Chondrocyte (in vitro differentiated cells): ENCODE measurements around the gene INTS7. TPM values are rescaled to one million over a fixed set of nuclear protein-coding genes. Genes with fewer than 3 reads are reported as not detected.
A peak's percentile ranks its signal among the peaks of the same experiment; 100 is the strongest.
"Not testable (repeated sequence)": the region's sequence is repeated elsewhere in the genome, so short reads cannot be mapped to it uniquely, and the experiment has no call there.

Source experiments
- DNase-seq: peaks from one replicate; pipeline ENCODE4 v3.0.0; 2021; ENCODE audit warnings: mixed read lengths, low spot score
- H3K27ac Mint-ChIP-seq: one replicate; pipeline ENCODE4 v1.8.0; 2021; ENCODE audit warnings: mild to moderate bottlenecking, moderate library complexity, mixed read lengths; ENCODE audit not compliant: unreplicated experiment
- H3K27me3 Mint-ChIP-seq: 2 replicates; pipeline ENCODE4 v1.8.0; 2021; ENCODE audit warnings: low read depth, mixed read lengths
- H3K36me3 Mint-ChIP-seq: 2 replicates; pipeline ENCODE4 v1.8.0; 2021; ENCODE audit warnings: low read depth, mixed read lengths
- H3K4me1 Mint-ChIP-seq: 2 replicates; pipeline ENCODE4 v1.8.0; 2021; ENCODE audit warnings: low read depth, mild to moderate bottlenecking, mixed read lengths
- H3K4me3 Mint-ChIP-seq: one replicate; pipeline ENCODE4 v1.8.0; 2021; ENCODE audit warnings: mild to moderate bottlenecking, moderate library complexity, mixed read lengths; ENCODE audit not compliant: unreplicated experiment
- H3K9me3 Mint-ChIP-seq: 2 replicates; pipeline ENCODE4 v1.8.0; 2021; ENCODE audit warnings: low read depth, mixed read lengths
- total RNA-seq: library from RNA; stranded (reverse); gene quantifications from 3 replicates; pipeline ENCODE4 v1.2.1, GENCODE V29; 2021
- TF ChIP-seq, protein P1 (sequence below): fragments of 200-600 bp; sonication (generic); IDR thresholded peaks from 2 replicates; pipeline ENCODE4 v1.5.0; 2021; ENCODE audit warnings: antibody characterized with exemption, mild to moderate bottlenecking, moderate library complexity

The INTS7 gene
- total RNA-seq, 1 donor from 2014 or later, result 18.6 TPM

DNA sequence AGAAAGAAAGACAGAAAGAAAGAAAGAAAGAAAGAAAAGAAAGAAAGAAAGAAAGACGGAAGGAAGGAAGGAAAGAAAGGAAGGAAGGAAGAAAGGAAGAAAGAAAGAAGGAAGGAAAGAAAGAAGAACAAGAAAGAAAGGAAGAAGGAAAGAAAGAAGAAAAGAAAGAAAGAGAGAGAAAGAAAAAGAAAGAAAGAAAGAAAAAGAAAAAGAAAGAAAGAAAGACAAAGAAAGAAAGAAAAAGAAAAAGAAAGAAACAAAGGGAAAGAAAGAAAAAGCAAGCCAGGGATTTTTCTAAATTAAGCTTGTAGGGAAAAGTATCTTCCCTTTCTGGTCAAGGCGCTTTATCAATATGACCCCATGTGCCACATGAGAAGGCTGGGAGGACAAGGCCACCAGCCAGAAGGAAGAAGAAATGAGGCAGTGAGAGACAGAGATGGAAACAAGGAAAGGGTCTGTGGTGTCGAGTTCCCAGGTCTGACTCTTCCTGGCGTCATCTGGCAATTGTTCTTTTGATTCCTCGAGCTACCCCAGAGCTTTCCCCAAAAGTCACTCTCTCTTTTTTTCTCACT lies 116.4 kb downstream of the INTS7 start:
- TF ChIP-seq, protein P1, sequence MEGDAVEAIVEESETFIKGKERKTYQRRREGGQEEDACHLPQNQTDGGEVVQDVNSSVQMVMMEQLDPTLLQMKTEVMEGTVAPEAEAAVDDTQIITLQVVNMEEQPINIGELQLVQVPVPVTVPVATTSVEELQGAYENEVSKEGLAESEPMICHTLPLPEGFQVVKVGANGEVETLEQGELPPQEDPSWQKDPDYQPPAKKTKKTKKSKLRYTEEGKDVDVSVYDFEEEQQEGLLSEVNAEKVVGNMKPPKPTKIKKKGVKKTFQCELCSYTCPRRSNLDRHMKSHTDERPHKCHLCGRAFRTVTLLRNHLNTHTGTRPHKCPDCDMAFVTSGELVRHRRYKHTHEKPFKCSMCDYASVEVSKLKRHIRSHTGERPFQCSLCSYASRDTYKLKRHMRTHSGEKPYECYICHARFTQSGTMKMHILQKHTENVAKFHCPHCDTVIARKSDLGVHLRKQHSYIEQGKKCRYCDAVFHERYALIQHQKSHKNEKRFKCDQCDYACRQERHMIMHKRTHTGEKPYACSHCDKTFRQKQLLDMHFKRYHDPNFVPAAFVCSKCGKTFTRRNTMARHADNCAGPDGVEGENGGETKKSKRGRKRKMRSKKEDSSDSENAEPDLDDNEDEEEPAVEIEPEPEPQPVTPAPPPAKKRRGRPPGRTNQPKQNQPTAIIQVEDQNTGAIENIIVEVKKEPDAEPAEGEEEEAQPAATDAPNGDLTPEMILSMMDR, result no peak
- H3K4me3 Mint-ChIP-seq, result no peak overlapping the region
- peaks cover 34% of the 10 kb centered on the region for H3K4me1 Mint-ChIP-seq
- H3K36me3 Mint-ChIP-seq, result no peaks in the 10 kb centered on the region
- DNase-seq, result no peak
- H3K9me3 Mint-ChIP-seq, result no peaks in the 10 kb centered on the region
- peak overlapping the region; percentile 92 for H3K27ac Mint-ChIP-seq
- no peaks in the 10 kb centered on the region for H3K27me3 Mint-ChIP-seq

DNA sequence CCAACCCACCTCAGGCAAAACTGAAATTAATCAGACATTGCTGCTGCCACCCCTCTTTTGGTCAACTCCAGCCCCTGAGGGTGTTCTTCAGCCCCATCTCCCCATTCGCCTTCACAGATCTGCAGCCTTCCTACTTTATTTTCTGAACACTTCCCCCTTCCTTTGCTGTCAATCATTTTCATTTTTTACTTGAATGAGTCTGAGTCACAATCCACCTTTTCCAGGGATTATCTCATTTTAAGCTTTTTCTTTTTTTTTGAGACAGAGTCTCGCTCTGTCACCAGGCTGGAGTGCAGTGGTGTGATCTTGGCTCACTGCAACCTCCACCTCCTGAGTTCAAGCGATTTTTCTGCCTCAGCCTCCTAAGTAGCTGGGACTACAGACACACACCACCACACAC lies 118.9 kb downstream of the INTS7 start:
- peaks cover 38% of the 10 kb centered on the region for H3K4me1 Mint-ChIP-seq
- not testable (repeated sequence) for H3K27ac Mint-ChIP-seq, H3K36me3 Mint-ChIP-seq, H3K27me3 Mint-ChIP-seq, DNase-seq, H3K4me3 Mint-ChIP-seq, H3K9me3 Mint-ChIP-seq

DNA sequence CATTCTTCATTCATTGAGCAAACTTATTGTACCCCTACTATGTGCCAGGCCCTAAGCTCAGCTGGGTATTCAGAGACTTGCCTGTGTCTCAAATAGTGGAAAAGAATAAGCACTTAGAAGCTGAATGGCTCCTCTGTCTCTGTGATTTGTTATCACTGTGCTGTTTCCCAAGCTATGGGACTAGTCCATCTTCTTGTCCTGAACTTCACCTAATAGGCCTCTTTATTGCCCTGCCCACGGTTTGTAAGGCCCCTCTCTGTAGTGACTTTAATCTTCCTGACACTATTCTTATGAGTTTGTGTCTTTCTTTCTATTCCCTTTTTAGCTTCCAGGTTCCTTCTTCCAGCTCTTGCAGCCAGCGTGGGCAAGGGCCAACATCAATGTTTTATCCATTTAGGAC lies 119.4 kb downstream of the INTS7 start:
- no peaks in the 10 kb centered on the region for H3K36me3 Mint-ChIP-seq

DNA sequence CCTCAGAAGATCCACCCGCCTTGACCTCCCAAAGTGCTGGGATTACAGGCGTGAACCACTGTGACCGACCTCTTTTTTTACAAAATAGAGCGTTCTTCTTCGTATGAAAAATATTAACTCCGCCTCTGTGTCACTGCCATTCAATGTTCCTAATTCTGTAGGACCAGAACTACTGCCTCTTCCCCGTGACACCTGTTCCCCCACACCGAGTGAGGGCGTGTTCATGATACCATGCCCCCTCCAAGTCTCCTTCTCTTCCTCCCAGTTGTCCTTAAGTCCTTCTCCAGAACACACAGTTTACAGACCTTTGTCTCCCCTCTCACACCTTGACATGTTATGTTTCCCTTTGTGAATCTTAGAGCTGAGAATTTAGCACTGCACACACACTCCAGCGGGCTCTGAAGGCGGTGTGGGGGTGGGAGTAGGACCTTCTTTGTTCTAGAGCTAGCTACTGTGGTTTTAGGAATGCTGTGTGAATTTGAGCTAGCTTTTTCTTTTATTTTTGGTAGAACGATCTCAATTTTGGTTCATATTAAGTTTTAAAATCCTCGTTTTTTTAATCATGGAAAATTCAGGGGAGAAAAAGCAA lies 122.4 kb downstream of the INTS7 start:
- no peak for DNase-seq
- Mint-ChIP-seq H3K27ac (no peak overlapping the region), H3K4me1 (peaks cover 12% of the 10 kb centered on the region), H3K36me3 (no peaks in the 10 kb centered on the region), H3K9me3 (no peaks in the 10 kb centered on the region), H3K4me3 (no peak overlapping the region), H3K27me3 (peaks cover 6% of the 10 kb centered on the region)
- TF ChIP-seq, protein P1, result no peak

More for the DNA sequence above, 119.4 kb downstream of the INTS7 start:
- H3K9me3 Mint-ChIP-seq, result no peaks in the 10 kb centered on the region
- TF ChIP-seq, protein P1, result no peak
- H3K27me3 Mint-ChIP-seq, result no peaks in the 10 kb centered on the region
- H3K4me3 Mint-ChIP-seq, result no peak overlapping the region
- H3K4me1 Mint-ChIP-seq, result peaks cover 38% of the 10 kb centered on the region
- no peak overlapping the region for H3K27ac Mint-ChIP-seq
- no peak for DNase-seq

DNA sequence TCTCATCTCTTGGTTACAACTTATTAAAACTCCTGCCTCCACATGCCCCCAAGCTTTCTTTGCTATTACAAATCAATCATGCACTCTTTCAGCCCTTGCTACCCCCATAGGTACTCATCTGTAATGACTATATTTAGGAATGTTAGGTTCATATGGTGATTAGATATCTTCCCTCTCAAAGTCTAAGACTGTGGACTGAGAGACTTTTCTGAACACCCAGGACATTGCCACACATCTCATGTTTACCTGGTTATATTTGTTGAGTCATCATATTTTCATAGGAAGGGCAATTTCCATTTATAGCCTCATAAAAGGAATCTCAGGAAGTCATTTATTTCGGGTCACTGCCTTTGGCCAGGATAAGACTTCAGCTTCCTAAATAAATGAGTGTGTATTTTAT lies 123.3 kb downstream of the INTS7 start:
- DNase-seq, result no peak
- H3K4me1 Mint-ChIP-seq, result peaks cover 5% of the 10 kb centered on the region
- H3K27ac Mint-ChIP-seq, result no peak overlapping the region
- TF ChIP-seq, protein P1, result no peak
- no peak overlapping the region for H3K4me3 Mint-ChIP-seq
- peaks cover 6% of the 10 kb centered on the region for H3K27me3 Mint-ChIP-seq
- H3K9me3 Mint-ChIP-seq, result no peaks in the 10 kb centered on the region
- no peaks in the 10 kb centered on the region for H3K36me3 Mint-ChIP-seq
